HEK293T (cell line): ENCODE results near the gene IKZF1.

Experiments
- CTCF ChIA-PET: fragments of 350-600 bp; formaldehyde crosslinking; extraction: SDS; loops from one replicate; lab custom pipeline; 2021; ENCODE audit warnings: antibody characterized with exemption, inconsistent platforms; lab: Yijun Ruan, JAX
- POLR2A ChIA-PET: fragments of 350-600 bp; formaldehyde crosslinking; extraction: SDS; loops from one replicate; lab custom pipeline; 2020; ENCODE audit warnings: antibody characterized with exemption, inconsistent platforms; lab: Yijun Ruan, JAX
- DNase-seq: peaks from one replicate; pipeline ENCODE4 v3.0.0; 2012; ENCODE audit warnings: mixed read lengths; ENCODE audit errors: extremely low spot score
- ARNT ChIP-seq: fragments of 450-650 bp; IDR thresholded peaks from 2 replicates; pipeline ENCODE4 v1.6.1; 2017; ENCODE audit warnings: mild to moderate bottlenecking
- BHLHE40 ChIP-seq: fragments of 450-650 bp; IDR thresholded peaks from 2 replicates; pipeline ENCODE4 v1.6.1; 2016; ENCODE audit warnings: mild to moderate bottlenecking, moderate library complexity, borderline replicate concordance
- CTBP1 ChIP-seq: fragments of 450-650 bp; IDR thresholded peaks from 2 replicates; pipeline ENCODE4 v1.6.1; 2016; ENCODE audit warnings: borderline replicate concordance
- ELF4 ChIP-seq: fragments of 450-650 bp; IDR thresholded peaks from 2 replicates; pipeline ENCODE4 v1.6.1; 2017; ENCODE audit warnings: antibody characterized with exemption
- FOXA1 ChIP-seq: fragments of 450-650 bp; IDR thresholded peaks from 2 replicates; pipeline ENCODE4 v1.6.1; 2016; ENCODE audit warnings: mild to moderate bottlenecking
- FOXK2 ChIP-seq: fragments of 450-650 bp; IDR thresholded peaks from 2 replicates; pipeline ENCODE4 v1.6.1; 2016; ENCODE audit warnings: mild to moderate bottlenecking
- FOXM1 ChIP-seq: fragments of 450-650 bp; IDR thresholded peaks from 2 replicates; pipeline ENCODE4 v1.6.1; 2017; ENCODE audit warnings: mild to moderate bottlenecking, borderline replicate concordance
- HDGF ChIP-seq: fragments of 450-650 bp; IDR thresholded peaks from 2 replicates; pipeline ENCODE4 v1.6.1; 2017; ENCODE audit warnings: antibody characterized with exemption, borderline replicate concordance
- L3MBTL2 ChIP-seq: fragments of 450-650 bp; conservative IDR thresholded peaks from 2 replicates; pipeline ENCODE4 v1.6.1; 2016; ENCODE audit warnings: mild to moderate bottlenecking
- LEF1 ChIP-seq: fragments of 450-650 bp; IDR thresholded peaks from 2 replicates; pipeline ENCODE4 v1.6.1; 2017; ENCODE audit warnings: mild to moderate bottlenecking, borderline replicate concordance
- NFRKB ChIP-seq: fragments of 450-650 bp; IDR thresholded peaks from 2 replicates; pipeline ENCODE4 v1.6.1; 2016; ENCODE audit warnings: mild to moderate bottlenecking, moderate library complexity
- SP1 ChIP-seq: fragments of 450-650 bp; IDR thresholded peaks from 2 replicates; pipeline ENCODE4 v1.6.1; 2017
- TARDBP ChIP-seq: fragments of 450-650 bp; IDR thresholded peaks from 2 replicates; pipeline ENCODE4 v1.6.1; 2016
- ZNF384 ChIP-seq: fragments of 450-650 bp; IDR thresholded peaks from 2 replicates; pipeline ENCODE4 v1.6.1; 2016
- TF ChIP-seq, protein P1 (sequence below): fragments of 450-650 bp; IDR thresholded peaks from 2 replicates; pipeline ENCODE4 v1.6.1; 2016

Gene IKZF1

GRCh38 chr7:50310361-50310760 is 5.8 kb downstream of the IKZF1 start:
- POLR2A ChIA-PET: no interaction called here
- DNase-seq: no peak
- CTCF ChIA-PET: interaction anchor here (1.0 kb wide), 1 partner anchor 16 kb away, joined by 6 read pairs; no protein-coding TSS in a partner anchor
- TF ChIP-seq HDGF (no peak), L3MBTL2 (no peak), SP1 (no peak), LEF1 (no peak), FOXK2 (no peak), FOXM1 (no peak), FOXA1 (no peak), CTBP1 (no peak)

DNA sequence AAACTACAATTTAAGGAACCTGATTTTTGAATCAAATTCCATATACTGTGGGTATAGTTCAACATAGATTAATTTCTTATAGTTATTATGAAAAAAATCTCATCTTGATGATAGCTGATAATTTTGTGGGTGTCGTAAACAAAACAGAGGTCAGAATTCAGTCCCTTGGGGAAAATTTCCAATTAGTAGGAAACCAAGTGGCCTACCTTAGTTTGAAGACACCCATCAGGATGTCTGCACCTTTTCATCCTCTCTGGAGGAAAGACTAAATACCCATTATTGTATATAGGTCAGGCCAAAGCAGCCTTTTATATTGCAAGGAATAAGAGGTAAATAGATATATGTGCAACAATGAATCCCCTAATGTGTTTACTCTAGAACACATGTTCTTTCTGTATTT is 6.4 kb downstream of the IKZF1 start:
- CTCF ChIA-PET: no interaction called here
- POLR2A ChIA-PET: no interaction called here
- TF ChIP-seq NFRKB: no peak
- TF ChIP-seq FOXM1: no peak
- TF ChIP-seq ELF4: no peak
- no peak for TF ChIP-seq ARNT
- TF ChIP-seq, protein P1, sequence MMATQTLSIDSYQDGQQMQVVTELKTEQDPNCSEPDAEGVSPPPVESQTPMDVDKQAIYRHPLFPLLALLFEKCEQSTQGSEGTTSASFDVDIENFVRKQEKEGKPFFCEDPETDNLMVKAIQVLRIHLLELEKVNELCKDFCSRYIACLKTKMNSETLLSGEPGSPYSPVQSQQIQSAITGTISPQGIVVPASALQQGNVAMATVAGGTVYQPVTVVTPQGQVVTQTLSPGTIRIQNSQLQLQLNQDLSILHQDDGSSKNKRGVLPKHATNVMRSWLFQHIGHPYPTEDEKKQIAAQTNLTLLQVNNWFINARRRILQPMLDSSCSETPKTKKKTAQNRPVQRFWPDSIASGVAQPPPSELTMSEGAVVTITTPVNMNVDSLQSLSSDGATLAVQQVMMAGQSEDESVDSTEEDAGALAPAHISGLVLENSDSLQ: no peak
- TF ChIP-seq L3MBTL2: no peak
- no peak for TF ChIP-seq BHLHE40
- TF ChIP-seq SP1: no peak
- TF ChIP-seq CTBP1: no peak
- no peak for TF ChIP-seq FOXK2
- TF ChIP-seq TARDBP: no peak
- no peak for DNase-seq

DNA sequence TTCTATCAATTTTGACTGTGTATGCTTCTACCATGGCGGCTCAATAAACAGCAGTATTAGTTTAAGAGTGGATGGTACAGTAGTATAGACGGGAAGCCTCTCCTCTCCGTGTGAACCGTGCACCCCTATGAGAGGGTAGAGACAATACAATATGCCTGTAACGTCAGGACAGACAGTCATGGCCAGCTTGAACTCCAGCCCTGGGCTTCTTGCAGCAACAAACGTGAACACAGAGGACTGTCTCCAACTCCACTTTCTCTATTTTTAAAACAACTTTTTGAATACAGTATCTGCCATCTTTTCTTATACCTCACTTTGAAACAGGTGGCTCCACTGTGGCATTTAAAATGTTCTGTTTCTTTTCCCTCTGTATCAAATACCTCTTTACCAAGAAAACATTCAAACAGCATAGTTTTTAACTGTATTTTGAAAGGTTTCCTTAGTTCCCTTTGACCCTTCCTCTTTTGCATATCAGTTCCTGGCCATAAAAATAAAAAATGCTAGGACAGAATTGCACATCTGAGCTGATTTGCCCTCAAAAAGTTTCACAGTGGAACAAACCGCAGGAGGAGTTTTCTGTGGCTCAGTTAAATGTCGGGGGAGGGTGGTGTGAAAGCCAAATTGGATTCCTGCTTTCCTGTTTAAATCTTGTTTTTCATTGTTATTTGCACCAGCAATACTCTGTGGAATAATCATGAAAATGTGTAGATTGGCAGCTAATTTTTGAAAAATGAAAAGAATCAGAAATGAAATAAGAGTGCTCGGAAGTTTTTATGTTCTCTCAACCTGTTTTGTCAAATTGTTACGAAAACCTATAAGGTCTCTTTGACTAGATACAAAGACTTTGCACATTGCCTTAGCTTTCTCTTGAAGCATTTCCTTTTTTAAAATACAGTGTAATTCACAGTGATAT is 8.0 kb downstream of the IKZF1 start:
- TF ChIP-seq NFRKB (no peak), CTBP1 (no peak), FOXK2 (no peak), FOXM1 (no peak), FOXA1 (no peak), ARNT (no peak), LEF1 (no peak), ELF4 (no peak), TARDBP (no peak), ZNF384 (no peak), BHLHE40 (no peak), L3MBTL2 (no peak)
- TF ChIP-seq, protein P1: no peak
- CTCF ChIA-PET: no interaction called here
- DNase-seq: no peak
- POLR2A ChIA-PET: no interaction called here

- CTCF ChIA-PET: interaction anchor here (0.5 to 0.7 kb wide), 2 partner anchors 109 to 692 kb away, joined by 3 read pairs; no protein-coding TSS in a partner anchor
- no peak for DNase-seq
- no peak for TF ChIP-seq HDGF
- no peak for TF ChIP-seq TARDBP
- no peak for TF ChIP-seq NFRKB
- TF ChIP-seq CTBP1: no peak
- POLR2A ChIA-PET: no interaction called here
Observed at GRCh38 chr7:50314836-50315592, 10.5 kb downstream of the IKZF1 start.

GRCh38 chr7:50315739-50316671 is 11.5 kb downstream of the IKZF1 start:
- ChIA-PET POLR2A (no interaction called here), CTCF (interaction anchor here (0.7 kb wide), 1 partner anchor 110 kb away, joined by 3 read pairs; no protein-coding TSS in a partner anchor)
- TF ChIP-seq BHLHE40: no peak
- TF ChIP-seq FOXK2: no peak
- TF ChIP-seq, protein P1: no peak
- TF ChIP-seq ELF4: no peak
- no peak for DNase-seq
